Esophagus muscularis mucosa (tissue), 4 donors: ENCODE measurements around the gene DENND10.

Experiments
- EP300 ChIP-seq: sonication (generic); formaldehyde crosslinking; IDR thresholded peaks from one replicate; pipeline ENCODE4 v1.6.1; 2017; ENCODE audit warnings: antibody characterized with exemption
- POLR2A ChIP-seq: fragments of 450-650 bp; IDR thresholded peaks from one replicate; pipeline ENCODE4 v1.6.1; 2017; ENCODE audit warnings: antibody characterized with exemption, moderate library complexity, mild to moderate bottlenecking, low read depth
- TF ChIP-seq, protein P1 (sequence below), 3 experiments: fragments of 200-600 bp in 2 of 3; fragments of 450-650 bp in 1 of 3; sonication (generic) in 2 of 3; IDR thresholded peaks; one replicate each; pipeline ENCODE4 v1.5.1; 2017 to 2019; ENCODE audit warnings: antibody characterized with exemption in 3 of 3, mild to moderate bottlenecking in 2 of 3, moderate library complexity in 1 of 3

GRCh38 chr10:119140603-119141245, 36.8 kb downstream of the DENND10 start:
- TF ChIP-seq, protein P1, sequence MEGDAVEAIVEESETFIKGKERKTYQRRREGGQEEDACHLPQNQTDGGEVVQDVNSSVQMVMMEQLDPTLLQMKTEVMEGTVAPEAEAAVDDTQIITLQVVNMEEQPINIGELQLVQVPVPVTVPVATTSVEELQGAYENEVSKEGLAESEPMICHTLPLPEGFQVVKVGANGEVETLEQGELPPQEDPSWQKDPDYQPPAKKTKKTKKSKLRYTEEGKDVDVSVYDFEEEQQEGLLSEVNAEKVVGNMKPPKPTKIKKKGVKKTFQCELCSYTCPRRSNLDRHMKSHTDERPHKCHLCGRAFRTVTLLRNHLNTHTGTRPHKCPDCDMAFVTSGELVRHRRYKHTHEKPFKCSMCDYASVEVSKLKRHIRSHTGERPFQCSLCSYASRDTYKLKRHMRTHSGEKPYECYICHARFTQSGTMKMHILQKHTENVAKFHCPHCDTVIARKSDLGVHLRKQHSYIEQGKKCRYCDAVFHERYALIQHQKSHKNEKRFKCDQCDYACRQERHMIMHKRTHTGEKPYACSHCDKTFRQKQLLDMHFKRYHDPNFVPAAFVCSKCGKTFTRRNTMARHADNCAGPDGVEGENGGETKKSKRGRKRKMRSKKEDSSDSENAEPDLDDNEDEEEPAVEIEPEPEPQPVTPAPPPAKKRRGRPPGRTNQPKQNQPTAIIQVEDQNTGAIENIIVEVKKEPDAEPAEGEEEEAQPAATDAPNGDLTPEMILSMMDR (IDR thresholded peaks at IDR 0.05): no peak
- no peak for TF ChIP-seq EP300
- no peak for TF ChIP-seq POLR2A
